Ectodermal cell (in vitro differentiated cells): ENCODE results near the gene ZNF664.

Source experiments
- H3K27ac ChIP-seq: 2 replicates; pipeline ENCODE4 v1.7.0; 2013; ENCODE audit warnings: mild to moderate bottlenecking, low read depth, low read length; ENCODE audit not compliant: insufficient read depth, poor library complexity, severe bottlenecking
- H3K27me3 ChIP-seq: 2 replicates; pipeline ENCODE4 v1.7.0; 2013; ENCODE audit warnings: mild to moderate bottlenecking, low read length; ENCODE audit not compliant: insufficient read depth, control insufficient read depth, poor library complexity, severe bottlenecking
- H3K36me3 ChIP-seq: one replicate; pipeline ENCODE4 v1.7.0; 2013; ENCODE audit warnings: low read length; ENCODE audit not compliant: control insufficient read depth, insufficient read depth
- H3K4me1 ChIP-seq: one replicate; pipeline ENCODE4 v1.7.0; 2013; ENCODE audit warnings: low read length; ENCODE audit not compliant: control insufficient read depth, insufficient read depth
- H3K4me3 ChIP-seq: 2 replicates; pipeline ENCODE4 v1.7.0; 2013; ENCODE audit warnings: low read depth, low read length, control low read depth; ENCODE audit not compliant: insufficient read depth
- H3K9me3 ChIP-seq: 2 replicates; pipeline ENCODE4 v1.7.0; 2013; ENCODE audit warnings: mild to moderate bottlenecking, low read length, moderate library complexity; ENCODE audit not compliant: control insufficient read depth
- WGBS, 2 experiments: methylation state at CpG; one replicate each; pipeline ENCODE4 v1.1.7; 2013; ENCODE audit warnings: missing lambda C conversion rate in 2 of 2; 5-methylcytosine and 5-hydroxymethylcytosine counted together

ZNF664 gene

GRCh38 chr12:123934829-123935228 is 38.2 kb upstream of the ZNF664 start:
- no peak overlapping the region for H3K4me3 ChIP-seq
- WGBS, 2 experiments: 90 to 92% methylated on average over 9 of the region's 9 CpGs
- H3K9me3 ChIP-seq: no peaks in the 10 kb centered on the region
- H3K36me3 ChIP-seq: no peaks in the 10 kb centered on the region
- no peaks in the 10 kb centered on the region for H3K27me3 ChIP-seq
- no peak overlapping the region for H3K27ac ChIP-seq
- H3K4me1 ChIP-seq: no peaks in the 10 kb centered on the region

GRCh38 chr12:123935956-123936355 is 37.1 kb upstream of the ZNF664 start:
- Histone ChIP-seq H3K4me1 (no peaks in the 10 kb centered on the region), H3K27ac (no peak overlapping the region), H3K27me3 (no peaks in the 10 kb centered on the region), H3K9me3 (no peaks in the 10 kb centered on the region), H3K4me3 (no peak overlapping the region), H3K36me3 (no peaks in the 10 kb centered on the region)
- 90 to 93% methylated on average over 7 of the region's 7 CpGs for WGBS, 2 experiments

- H3K27me3 ChIP-seq: no peaks in the 10 kb centered on the region
- WGBS, 2 experiments: 93 to 96% methylated on average over 18 of the region's 18 CpGs
Observed at GRCh38 chr12:123936471-123936870, 36.5 kb upstream of the ZNF664 start.

GRCh38 chr12:123936956-123937706 is 35.9 kb upstream of the ZNF664 start:
- Histone ChIP-seq H3K4me3 (no peak overlapping the region), H3K36me3 (no peaks in the 10 kb centered on the region), H3K9me3 (no peaks in the 10 kb centered on the region), H3K27me3 (no peaks in the 10 kb centered on the region), H3K4me1 (no peaks in the 10 kb centered on the region), H3K27ac (no peak overlapping the region)
- 95 to 96% methylated on average over 46 of the region's 46 CpGs for WGBS, 2 experiments

More at GRCh38 chr12:123936471-123936870, 36.5 kb upstream of the ZNF664 start:
- Histone ChIP-seq H3K27ac (no peak overlapping the region), H3K4me1 (no peaks in the 10 kb centered on the region), H3K36me3 (no peaks in the 10 kb centered on the region), H3K4me3 (no peak overlapping the region), H3K9me3 (no peaks in the 10 kb centered on the region)

- Histone ChIP-seq H3K4me3 (no peak overlapping the region), H3K27me3 (no peaks in the 10 kb centered on the region), H3K27ac (no peak overlapping the region), H3K4me1 (no peaks in the 10 kb centered on the region), H3K36me3 (no peaks in the 10 kb centered on the region), H3K9me3 (no peaks in the 10 kb centered on the region)
- 92 to 95% methylated on average over 16 of the region's 16 CpGs for WGBS, 2 experiments
Observed at GRCh38 chr12:123937707-123938591, 35.1 kb upstream of the ZNF664 start.

GRCh38 chr12:123938679-123939480 is 34.1 kb upstream of the ZNF664 start:
- no peak overlapping the region for H3K27ac ChIP-seq
- H3K9me3 ChIP-seq: no peaks in the 10 kb centered on the region
- no peaks in the 10 kb centered on the region for H3K36me3 ChIP-seq
- no peak overlapping the region for H3K4me3 ChIP-seq
- WGBS, 2 experiments: 77% methylated on average over 16 of the region's 16 CpGs
- H3K4me1 ChIP-seq: no peaks in the 10 kb centered on the region
- no peaks in the 10 kb centered on the region for H3K27me3 ChIP-seq

GRCh38 chr12:123939716-123940626 is 33.0 kb upstream of the ZNF664 start:
- H3K4me3 ChIP-seq: no peak overlapping the region
- 91 to 94% methylated on average over 16 of the region's 16 CpGs for WGBS, 2 experiments
- H3K27ac ChIP-seq: no peak overlapping the region
- no peaks in the 10 kb centered on the region for H3K27me3 ChIP-seq
- H3K36me3 ChIP-seq: no peaks in the 10 kb centered on the region
- H3K4me1 ChIP-seq: peaks cover 1% of the 10 kb centered on the region
- H3K9me3 ChIP-seq: no peaks in the 10 kb centered on the region

GRCh38 chr12:123940627-123940966 is 32.4 kb upstream of the ZNF664 start:
- no peaks in the 10 kb centered on the region for H3K27me3 ChIP-seq
- H3K36me3 ChIP-seq: no peaks in the 10 kb centered on the region
- H3K9me3 ChIP-seq: no peaks in the 10 kb centered on the region
- H3K27ac ChIP-seq: no peak overlapping the region
- WGBS, 2 experiments: 94% methylated on average over 9 of the region's 9 CpGs
- peaks cover 3% of the 10 kb centered on the region for H3K4me1 ChIP-seq
- no peak overlapping the region for H3K4me3 ChIP-seq

- WGBS, 2 experiments: 93% methylated on average over 9 of the region's 9 CpGs
- H3K36me3 ChIP-seq: no peaks in the 10 kb centered on the region
- peaks cover 3% of the 10 kb centered on the region for H3K4me1 ChIP-seq
- no peak overlapping the region for H3K27ac ChIP-seq
- H3K4me3 ChIP-seq: no peak overlapping the region
- H3K27me3 ChIP-seq: no peaks in the 10 kb centered on the region
- H3K9me3 ChIP-seq: no peaks in the 10 kb centered on the region
Observed at GRCh38 chr12:123941000-123941399, 32.0 kb upstream of the ZNF664 start.
